Activated CD4-positive, alpha-beta T cell treated with anti-CD3 and anti-CD28 coated beads, Interleukin-2, Interleukin-4, amounts not matched to agents 100 ng/mL and 50 ng/mL, durations not matched to agents 16 hours and 8 hours (primary cell): Measurements from ENCODE around the gene WASF2.
"Not testable (repeated sequence)": the region's sequence is repeated elsewhere in the genome, so short reads cannot be mapped to it uniquely, and the experiment has no call there.

Experiments
- DNase-seq: peaks from one replicate; pipeline ENCODE4 v3.0.0-alpha.2; 2020; ENCODE audit warnings: low spot score

WASF2 gene

GRCh38 chr1:27397749-27398148, 92.2 kb downstream of the WASF2 start:
- no peak for DNase-seq

DNA sequence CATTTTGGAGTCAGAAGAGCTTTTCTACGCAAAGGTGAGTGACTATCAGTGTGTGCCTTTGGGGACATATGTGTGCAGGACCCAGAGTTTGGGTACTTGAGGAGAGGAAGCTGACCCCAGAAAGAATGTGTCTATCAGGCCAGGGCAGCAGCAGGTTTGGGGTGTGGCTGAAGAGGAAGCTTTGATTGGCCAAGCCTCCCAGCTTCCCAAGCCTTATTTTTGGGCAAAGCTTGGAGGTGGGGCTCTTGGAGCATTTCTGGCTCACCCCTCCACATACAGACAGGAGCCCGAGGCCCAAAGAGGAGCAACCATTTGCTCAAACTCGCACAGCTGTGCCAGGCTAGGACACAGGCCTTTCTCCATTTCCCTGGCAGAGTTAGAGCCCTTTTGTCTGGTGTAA, 92.9 kb downstream of the WASF2 start:
- DNase-seq, result no peak

GRCh38 chr1:27395441-27396195, 94.3 kb downstream of the WASF2 start:
- peak; percentile 81 for DNase-seq

GRCh38 chr1:27394925-27395324, 95.0 kb downstream of the WASF2 start:
- DNase-seq, result no peak

GRCh38 chr1:27394282-27394658, 95.7 kb downstream of the WASF2 start:
- DNase-seq, result no peak

- no peak for DNase-seq
Observed at GRCh38 chr1:27393641-27394281, 96.2 kb downstream of the WASF2 start.

DNA sequence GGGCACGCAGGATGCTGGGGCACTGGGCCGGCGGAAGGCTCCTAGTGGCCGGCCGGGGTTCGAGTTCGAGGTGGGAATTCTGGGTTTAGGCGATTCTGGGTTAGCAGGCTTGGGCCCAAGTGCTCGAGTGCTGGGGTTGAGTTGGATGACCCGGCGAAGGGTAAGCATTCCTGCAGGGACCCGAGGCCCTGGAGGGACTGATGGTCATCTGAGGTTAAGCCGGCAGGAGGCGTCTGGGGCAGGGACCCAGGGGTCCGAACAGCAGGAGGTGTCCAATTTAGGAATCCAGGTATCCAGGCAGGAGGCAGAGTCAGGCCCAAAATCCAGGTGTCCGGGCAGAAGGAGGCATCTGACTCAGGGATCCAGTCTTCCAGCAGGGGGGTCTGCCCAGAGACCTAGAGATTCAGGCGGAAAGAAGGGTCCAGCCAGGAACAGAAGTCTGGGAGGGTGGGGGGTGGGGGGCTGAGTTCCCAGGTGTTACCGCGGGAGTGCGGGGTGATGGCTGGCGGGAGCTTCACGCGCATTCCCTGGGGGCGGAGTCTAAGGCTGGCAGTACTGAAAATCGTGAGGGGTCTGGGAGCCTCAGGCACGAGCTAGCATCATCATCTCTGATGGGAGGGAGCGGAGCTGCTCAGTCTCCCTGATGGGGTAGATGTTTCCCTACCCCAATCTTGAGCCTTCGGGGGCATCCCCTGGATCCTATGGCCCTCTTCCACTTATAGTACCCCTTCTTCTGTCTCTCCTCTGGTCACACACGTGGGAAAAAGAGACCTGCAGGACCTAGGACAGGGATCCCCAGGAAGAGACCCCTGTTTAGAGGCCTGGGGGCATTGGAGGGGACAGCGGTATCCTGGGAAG, 97.0 kb downstream of the WASF2 start:
- peak; percentile 12 for DNase-seq

DNA sequence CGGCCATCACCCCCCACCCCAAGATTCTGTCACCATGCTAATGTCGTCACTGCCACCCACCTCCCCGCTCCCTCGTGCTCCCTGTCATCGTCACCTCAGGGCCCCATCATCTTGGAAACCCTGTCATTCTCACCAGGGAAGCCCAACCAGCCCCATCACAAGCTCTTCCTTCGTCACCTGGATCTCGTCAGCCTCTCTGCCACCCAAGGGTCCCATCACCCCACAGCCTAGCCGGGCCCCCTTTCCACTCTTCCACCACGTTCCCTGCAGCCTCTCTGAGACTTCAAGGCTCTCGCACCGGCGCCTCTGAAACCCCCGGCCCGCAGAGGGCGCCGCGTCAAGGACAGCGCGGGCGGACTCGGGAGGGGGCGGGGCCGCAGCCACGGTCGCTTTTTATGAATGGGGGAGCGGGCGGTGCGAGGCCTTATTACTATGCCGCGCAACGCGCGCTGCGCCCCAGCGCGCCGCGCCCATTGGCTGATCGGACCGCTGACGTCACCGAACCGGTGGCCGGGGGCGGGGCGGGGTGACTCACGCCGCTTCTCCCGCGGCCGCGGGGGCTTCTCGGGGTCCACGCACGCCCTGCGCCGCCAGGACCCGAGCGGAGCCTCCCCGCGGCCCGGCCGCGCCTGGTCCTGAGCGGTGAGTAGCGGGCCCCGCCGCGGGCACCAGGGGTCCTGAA, 97.7 kb downstream of the WASF2 start, which contains the start of gene GPR3:
TSS of gene GPR3 (plus strand) at position 527 of the 682 bp plus-strand sequence. CDS start 1,177 bp downstream, outside the sequence.
- peak; percentile 94 for DNase-seq

GRCh38 chr1:27391511-27392095, 98.4 kb downstream of the WASF2 start:
- DNase-seq, result no peak

GRCh38 chr1:27388337-27389005, 101.5 kb downstream of the WASF2 start:
- DNase-seq, result peak; percentile 73

DNA sequence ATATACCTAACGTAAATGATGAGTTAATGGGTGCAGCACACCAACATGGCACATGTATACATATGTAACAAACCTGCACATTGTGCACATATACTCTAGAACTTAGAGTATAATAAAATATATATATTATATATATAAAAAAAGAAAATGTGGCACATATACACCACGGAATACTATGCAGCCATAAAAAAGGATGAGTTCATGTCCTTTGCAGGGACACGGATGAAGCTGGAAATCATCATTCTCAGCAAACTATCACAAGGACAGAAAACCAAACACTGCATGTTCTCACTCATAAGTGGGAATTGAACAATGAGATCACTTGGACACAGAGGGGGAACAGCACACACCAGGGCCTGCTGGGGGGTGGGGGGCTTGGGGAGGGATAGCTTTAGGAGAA, 105.2 kb downstream of the WASF2 start:
- DNase-seq, result not testable (repeated sequence)

DNA sequence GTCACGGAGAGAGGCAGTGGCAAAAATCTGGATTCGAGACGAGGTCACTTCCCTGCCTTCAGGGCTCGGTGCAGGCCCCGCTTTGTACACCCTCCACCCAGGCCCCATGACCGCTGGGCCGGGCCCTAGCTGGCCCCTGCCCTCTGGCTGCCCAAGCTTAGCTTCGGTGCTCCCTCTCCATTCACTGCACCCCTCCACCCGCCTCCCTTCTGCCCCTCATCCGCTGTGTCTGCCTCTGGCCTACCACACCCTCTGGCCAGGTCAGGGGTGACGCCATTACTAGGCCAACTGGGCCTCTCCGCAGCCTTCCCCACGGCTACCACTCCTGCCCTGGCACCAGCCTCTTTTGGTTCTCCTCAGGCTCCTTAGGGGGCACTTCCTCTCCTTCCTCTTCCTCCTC, 106.3 kb downstream of the WASF2 start:
- no peak for DNase-seq

DNA sequence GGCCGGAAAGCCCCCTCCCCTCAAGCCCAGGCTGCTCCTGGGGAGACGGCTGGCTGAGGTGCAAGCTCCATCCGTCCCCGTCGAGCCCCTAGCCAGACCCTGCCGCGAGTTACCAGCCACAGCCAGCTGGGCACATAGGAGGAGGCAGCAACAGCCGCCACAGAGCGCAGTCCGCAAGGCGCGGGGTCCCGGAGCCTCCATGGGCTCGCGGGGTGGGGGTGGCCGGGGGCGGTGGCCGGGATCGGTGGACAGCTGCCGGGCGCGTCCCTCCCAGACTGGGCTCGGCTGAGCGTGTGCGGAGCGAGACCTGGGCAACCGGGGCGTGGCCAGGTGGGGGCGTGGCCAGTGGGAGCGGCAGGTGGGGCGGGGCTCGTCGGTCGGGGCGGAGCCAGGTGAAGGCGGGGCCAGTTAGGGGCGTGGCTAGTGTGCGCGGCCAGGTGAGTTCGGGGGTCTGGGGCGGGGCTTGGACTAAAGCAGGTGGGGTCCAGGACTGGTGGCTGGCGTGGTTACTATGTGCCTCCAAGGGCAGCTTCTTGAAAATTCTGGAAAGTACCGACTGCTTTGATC, 106.8 kb downstream of the WASF2 start, which contains the start of gene CD164L2:
TSS of gene CD164L2 (minus strand) at position 295 of the 567 bp plus-strand sequence. CDS start at position 201, 94 bp downstream.
- peak; percentile 33 for DNase-seq

- no peak for DNase-seq
Observed at GRCh38 chr1:27381969-27382762, 107.8 kb downstream of the WASF2 start.

GRCh38 chr1:27380766-27381733, 108.9 kb downstream of the WASF2 start:
- no peak for DNase-seq

DNA sequence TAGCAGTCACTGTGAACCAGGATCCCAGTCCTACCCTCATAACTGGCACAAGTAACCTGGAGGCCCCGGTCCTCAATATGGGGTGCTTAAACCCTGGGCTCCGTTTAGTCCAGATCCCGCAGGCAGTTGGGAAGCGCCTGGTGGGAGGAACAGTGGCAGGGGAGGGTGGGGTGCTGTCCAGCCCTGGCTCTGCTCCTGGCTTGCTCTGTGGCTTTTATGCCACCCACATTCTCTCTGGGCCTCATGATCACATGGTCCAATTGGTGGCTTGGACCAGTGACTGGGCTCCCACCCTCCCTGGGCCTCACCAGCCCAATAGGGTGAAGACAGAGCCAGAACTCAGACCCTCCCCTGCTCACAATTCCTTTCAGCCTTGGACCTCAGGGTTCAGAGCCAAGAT, 109.7 kb downstream of the WASF2 start:
- no peak for DNase-seq

GRCh38 chr1:27379564-27380122, 110.3 kb downstream of the WASF2 start:
- no peak for DNase-seq
